K562 (cell line): ENCODE results near the gene EVL. TPM values are rescaled to one million over a fixed set of nuclear protein-coding genes. Genes with fewer than 3 reads are reported as not detected.

Source experiments
- BRD4 ChIP-seq: fragments of 200-600 bp; sonication (generic); IDR thresholded peaks from 2 replicates; pipeline ENCODE4 v1.6.1; 2017; ENCODE audit warnings: inconsistent platforms
- CBFA2T2 ChIP-seq: fragments of 450-650 bp; conservative IDR thresholded peaks from 2 replicates; pipeline ENCODE4 v1.6.1; 2017; ENCODE audit warnings: mild to moderate bottlenecking
- GATAD2A ChIP-seq: fragments of 450-650 bp; IDR thresholded peaks from 2 replicates; pipeline ENCODE4 v1.6.1; 2017
- HES1 ChIP-seq: fragments of 450-650 bp; IDR thresholded peaks from 2 replicates; pipeline ENCODE4 v1.6.1; 2016; ENCODE audit warnings: low read depth, mild to moderate bottlenecking, moderate library complexity
- L3MBTL2 ChIP-seq: fragments of 450-650 bp; IDR thresholded peaks from 2 replicates; pipeline ENCODE4 v1.6.1; 2016; ENCODE audit warnings: mild to moderate bottlenecking, moderate library complexity
- MAFG ChIP-seq: fragments of 450-650 bp; conservative IDR thresholded peaks from 2 replicates; pipeline ENCODE4 v1.6.1; 2016; ENCODE audit warnings: missing genetic modification characterization, missing compliant biosample characterization
- NR1H2 ChIP-seq: sonication (generic); formaldehyde crosslinking; IDR thresholded peaks from 2 replicates; pipeline ENCODE4 v1.4.0; 2020; ENCODE audit warnings: mild to moderate bottlenecking, missing genetic modification reagents
- PHF8 ChIP-seq: fragments of 200-600 bp; sonication (generic); IDR thresholded peaks from 2 replicates; pipeline ENCODE4 v1.6.1; 2012; ENCODE audit warnings: mixed run types, mild to moderate bottlenecking, inconsistent platforms, low read length, moderate library complexity, borderline replicate concordance
- POU5F1 ChIP-seq: fragments of 150-350 bp; IDR thresholded peaks from 2 replicates; pipeline ENCODE4 v1.6.1; 2014; ENCODE audit warnings: borderline replicate concordance, low read length, low read depth, mild to moderate bottlenecking; ENCODE audit not compliant: partially characterized antibody
- RBM17 ChIP-seq: fragments of 200-400 bp; formaldehyde crosslinking; IDR thresholded peaks from 2 replicates; pipeline ENCODE4 v1.6.1; 2017; ENCODE audit warnings: low read depth, mild to moderate bottlenecking, low read length, borderline replicate concordance
- RREB1 ChIP-seq: fragments of 250-450 bp; sonication (Bioruptor Pico); IDR thresholded peaks from 2 replicates; pipeline ENCODE4 v1.4.0; 2020
- SMARCA5 ChIP-seq: fragments of 450-650 bp; IDR thresholded peaks from 2 replicates; pipeline ENCODE4 v1.6.1; 2016
- ZNF79 ChIP-seq: fragments of 250-450 bp; sonication (Bioruptor Pico); IDR thresholded peaks from 2 replicates; pipeline ENCODE4 v1.4.0; 2020; ENCODE audit warnings: low read depth, mild to moderate bottlenecking, moderate library complexity
- polyA plus RNA-seq, 8 experiments: library from polyadenylated mRNA; depleted of rRNA in 4 of 8; stranded (reverse) in 5 of 8; unstranded in 3 of 8; fragments of >200 nt; fragmentation: Nextera tagmentation in 2 of 8; fragmentation: Illumina TruSeq in 1 of 8; extraction: Ambion mirVana in 2 of 8; extraction: Trizol in 1 of 8; gene quantifications; 2 replicates each; pipeline versions ENCODE4 v1.2.1 to v1.2.3, GENCODE V29; 2011 to 2014; ENCODE audit warnings: inconsistent platforms in 1 of 8, missing spikeins in 1 of 8
- total RNA-seq, 7 experiments: library from RNA; depleted of rRNA in 6 of 7; stranded (reverse); fragments of >200 nt in 6 of 7; fragmentation: Illumina TruSeq in 2 of 7; extraction: Trizol in 2 of 7; gene quantifications; 2 replicates each; pipeline versions ENCODE4 v1.2.1 to v1.2.3, GENCODE V29; 2011 to 2021; ENCODE audit warnings: low replicate concordance in 1 of 7
- TF ChIP-seq, protein P1 (sequence below): sonication (generic); formaldehyde crosslinking; IDR thresholded peaks from 2 replicates; pipeline ENCODE4 v1.8.0; 2022; ENCODE audit warnings: missing genetic modification reagents, mild to moderate bottlenecking, borderline replicate concordance

Gene EVL
- total and polyA plus RNA-seq, 9 of the 15 experiments (the other 6 are each of a cell fraction or from before 2014, with no cell fraction given), result 2.9 to 43.4 (median 23.9) TPM

DNA sequence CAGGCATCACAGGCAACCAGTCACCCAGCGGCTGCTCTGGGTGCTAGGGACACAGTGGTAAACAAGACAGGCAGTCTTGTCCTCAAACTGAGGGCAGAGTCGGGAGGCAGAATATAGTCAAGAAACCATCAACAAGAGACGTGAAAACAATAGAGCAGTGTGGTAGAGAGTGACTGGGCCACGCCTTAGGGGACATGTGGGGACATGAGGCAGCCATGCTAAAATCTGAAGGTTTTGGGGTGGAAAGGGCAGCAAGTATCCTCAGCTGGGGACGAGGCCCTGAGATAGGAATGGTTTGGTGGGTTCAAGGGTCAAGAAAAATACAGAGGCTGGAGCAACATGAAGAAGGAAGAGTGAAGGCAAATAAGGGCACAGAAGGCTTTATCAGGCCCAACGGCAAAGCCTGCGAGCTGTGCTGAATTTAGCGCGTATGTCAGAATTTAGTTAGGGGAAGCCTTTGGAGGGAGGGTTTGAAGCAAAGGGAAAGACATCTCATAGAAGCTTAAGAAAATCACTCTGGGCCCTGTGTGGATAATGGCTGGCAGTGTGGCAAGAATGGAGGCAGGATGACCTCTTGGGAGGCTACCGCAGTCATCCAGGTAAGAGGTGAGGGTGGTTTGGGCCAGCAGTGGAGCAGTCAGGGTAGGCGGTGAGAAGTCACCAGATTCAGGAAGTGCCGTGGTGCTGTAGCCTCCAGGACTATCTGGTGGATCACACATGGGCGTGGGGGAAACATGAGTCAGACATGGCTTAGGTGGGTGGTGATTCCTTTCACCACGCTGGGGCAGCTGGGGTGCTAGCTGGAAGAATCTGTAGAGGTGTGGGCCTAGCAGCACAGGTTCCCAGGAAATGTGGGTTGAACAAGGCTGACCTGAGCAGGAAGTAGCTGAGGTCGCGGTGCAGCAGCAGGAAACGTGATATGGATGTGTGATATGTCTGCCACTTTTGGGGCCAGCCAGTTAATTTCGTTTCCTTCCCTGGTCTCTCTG, 3.0 kb downstream of the EVL start (continued):
- no peak for TF ChIP-seq HES1
- peak; percentile 76; the same call in 1 of the 2 replicates for TF ChIP-seq GATAD2A
- TF ChIP-seq L3MBTL2, result peak; percentile 63
- no peak for TF ChIP-seq NR1H2 (CRISPR knock-in tag)
- no peak for TF ChIP-seq SMARCA5
- TF ChIP-seq RREB1, result no peak
- peak; percentile 47 for TF ChIP-seq CBFA2T2
- TF ChIP-seq MAFG (tag), result no peak
- TF ChIP-seq PHF8, result peak; percentile 33; the same call in 1 of the 2 replicates
- no peak for TF ChIP-seq RBM17
- TF ChIP-seq, protein P1, sequence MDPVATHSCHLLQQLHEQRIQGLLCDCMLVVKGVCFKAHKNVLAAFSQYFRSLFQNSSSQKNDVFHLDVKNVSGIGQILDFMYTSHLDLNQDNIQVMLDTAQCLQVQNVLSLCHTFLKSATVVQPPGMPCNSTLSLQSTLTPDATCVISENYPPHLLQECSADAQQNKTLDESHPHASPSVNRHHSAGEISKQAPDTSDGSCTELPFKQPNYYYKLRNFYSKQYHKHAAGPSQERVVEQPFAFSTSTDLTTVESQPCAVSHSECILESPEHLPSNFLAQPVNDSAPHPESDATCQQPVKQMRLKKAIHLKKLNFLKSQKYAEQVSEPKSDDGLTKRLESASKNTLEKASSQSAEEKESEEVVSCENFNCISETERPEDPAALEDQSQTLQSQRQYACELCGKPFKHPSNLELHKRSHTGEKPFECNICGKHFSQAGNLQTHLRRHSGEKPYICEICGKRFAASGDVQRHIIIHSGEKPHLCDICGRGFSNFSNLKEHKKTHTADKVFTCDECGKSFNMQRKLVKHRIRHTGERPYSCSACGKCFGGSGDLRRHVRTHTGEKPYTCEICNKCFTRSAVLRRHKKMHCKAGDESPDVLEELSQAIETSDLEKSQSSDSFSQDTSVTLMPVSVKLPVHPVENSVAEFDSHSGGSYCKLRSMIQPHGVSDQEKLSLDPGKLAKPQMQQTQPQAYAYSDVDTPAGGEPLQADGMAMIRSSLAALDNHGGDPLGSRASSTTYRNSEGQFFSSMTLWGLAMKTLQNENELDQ (CRISPR knock-in tag), result no peak
- TF ChIP-seq POU5F1, result no peak
- TF ChIP-seq BRD4, result no peak
- no peak for TF ChIP-seq ZNF79 (CRISPR knock-in tag)
